Small intestine (tissue), 16 donors: Measurements from ENCODE around the gene SOX6. TPM values are rescaled to one million over a fixed set of nuclear protein-coding genes. Genes with fewer than 3 reads are reported as not detected.

ENCODE experiments used
- DNase-seq, 2 donors: peaks; one replicate each; pipeline versions ENCODE4 v3.0.0 to v3.0.0-alpha.2; 2013
- FAIRE-seq: peaks from 2 replicates; lab custom pipeline; 2012; peaks lifted over from hg19 to GRCh38; lab: Jason Lieb, UNC
- H3K27ac ChIP-seq, 3 donors: one replicate each; pipeline ENCODE4 v1.5.1; 2013; ENCODE audit warnings: low read length in 2 of 3, mild to moderate bottlenecking in 2 of 3, control low read depth in 1 of 3, inconsistent platforms in 1 of 3, low read depth in 1 of 3, moderate library complexity in 1 of 3
- H3K27me3 ChIP-seq, 3 donors: one replicate each; pipeline ENCODE4 v1.6.1; 2013; ENCODE audit warnings: low read length in 3 of 3, inconsistent platforms in 1 of 3; ENCODE audit not compliant: control insufficient read depth in 3 of 3, insufficient read depth in 3 of 3
- H3K36me3 ChIP-seq, 3 donors: one replicate each; pipeline ENCODE4 v1.6.1; 2013; ENCODE audit warnings: low read length in 3 of 3, inconsistent platforms in 1 of 3, low read depth in 1 of 3, mild to moderate bottlenecking in 1 of 3, moderate library complexity in 1 of 3; ENCODE audit not compliant: control insufficient read depth in 3 of 3, insufficient read depth in 2 of 3
- H3K4me1 ChIP-seq, 3 donors: one replicate each; pipeline ENCODE4 v1.6.1; 2013; ENCODE audit warnings: low read length in 2 of 3, inconsistent platforms in 1 of 3, low read depth in 1 of 3, mild to moderate bottlenecking in 1 of 3, moderate library complexity in 1 of 3; ENCODE audit not compliant: control insufficient read depth in 3 of 3, insufficient read depth in 2 of 3
- H3K4me3 ChIP-seq, 3 donors: one replicate each; pipeline ENCODE4 v1.5.1; 2013; ENCODE audit warnings: low read length in 3 of 3, control low read depth in 1 of 3, inconsistent platforms in 1 of 3, low read depth in 1 of 3, mild to moderate bottlenecking in 1 of 3, moderate library complexity in 1 of 3
- H3K9me3 ChIP-seq, 2 donors: one replicate each; pipeline ENCODE4 v1.6.1; 2013; ENCODE audit warnings: low read depth in 1 of 2, low read length in 1 of 2; ENCODE audit not compliant: control insufficient read depth in 2 of 2, insufficient read depth in 1 of 2
- WGBS, 3 donors: extraction: QIAGEN DNeasy Blood & Tissue Kit; methylation state at CpG; one replicate each; pipeline ENCODE4 v1.1.7; 2013; 5-methylcytosine and 5-hydroxymethylcytosine counted together
- long read RNA-seq, 10 donors: transcript quantifications; one replicate each; lab custom pipeline, GENCODE V29; 2026
- polyA plus RNA-seq, 4 donors: library from polyadenylated mRNA; stranded (reverse) in 3 of 4; unstranded in 1 of 4; fragments of 200-250 nt in 3 of 4; fragments of 120-200 nt in 1 of 4; gene quantifications; one replicate each; pipeline versions ENCODE4 v1.2.1 to v1.2.3, GENCODE V29; 2013
- donor health status: healthy with polysubstance abuse.
- donor health status: control.
- donor health status: control.
- donor health status: Bipolar disorder and iron deficiency.
- donor health status: healthy.

The SOX6 gene
- 10 to 100 TPM in 2 of 4 donors, 1 to 10 TPM in 2; 4.6 to 52.4 (median 7.7) TPM for polyA plus RNA-seq
- long read RNA-seq, donor 1, partial matches to known transcripts = 0 of 2 reads
- long read RNA-seq, donor 1, other reads (novel, unspliced or antisense) = 0 of 2 reads
- long read RNA-seq, donor 2, partial matches to known transcripts = 0 of 1 reads
- long read RNA-seq, donor 2, other reads (novel, unspliced or antisense) = 0 of 1 reads
- long read RNA-seq, donor 3, partial matches to known transcripts = 88 of 190 reads
- long read RNA-seq, donor 3, other reads (novel, unspliced or antisense) = 102 of 190 reads
- long read RNA-seq, donor 4 = 0 reads
- long read RNA-seq, donor 5 = 0 reads
- long read RNA-seq, donor 6 = 0 reads
- long read RNA-seq, donor 7 = 0 reads
- long read RNA-seq, donor 8 = 0 reads
- long read RNA-seq, donor 9 = 0 reads
- long read RNA-seq, donor 10, partial matches to known transcripts = 203 of 448 reads
- long read RNA-seq, donor 10, other reads (novel, unspliced or antisense) = 244 of 448 reads

DNA sequence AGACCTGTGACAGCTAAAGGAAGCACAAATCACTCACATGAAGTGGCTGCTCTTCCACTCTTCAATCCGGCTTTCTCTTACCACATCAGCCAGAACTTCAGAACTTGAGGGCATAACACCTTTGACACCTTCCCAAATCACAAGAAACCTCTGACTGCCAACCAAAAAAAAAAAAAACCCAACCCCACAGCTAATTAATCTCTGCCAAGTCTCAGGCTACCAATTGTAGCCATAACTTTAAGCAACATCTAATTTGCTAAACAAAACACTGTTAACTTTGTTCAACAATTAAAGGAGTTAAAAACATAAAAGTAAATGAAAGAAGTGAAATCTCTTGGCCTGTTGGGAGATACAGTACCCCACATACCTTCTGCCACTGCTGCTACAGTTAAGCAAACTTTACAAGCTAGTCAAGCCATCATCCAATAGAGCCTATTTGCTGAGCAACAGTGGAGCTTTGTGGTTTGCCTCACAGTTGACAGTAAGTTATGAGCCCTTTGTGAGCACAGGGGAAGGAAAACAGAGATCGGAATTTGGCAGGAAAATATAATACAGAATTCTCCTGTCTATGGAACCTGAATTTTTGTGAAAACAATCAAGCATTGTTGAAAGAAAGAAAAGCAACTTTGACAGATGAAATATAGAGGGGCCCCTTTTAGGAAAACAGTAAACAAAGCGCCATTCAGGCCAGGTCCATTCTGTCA is at the start of gene SOX6:
Gene SOX6, minus strand, starts transcription at position 490 of the 704 bp plus-strand sequence. CDS start 15,298 bp downstream, outside the sequence.
- H3K27me3 ChIP-seq = no peaks in the 10 kb centered on the region
- no peak within 1 kb of the TSS for H3K27ac ChIP-seq
- no peaks in the 10 kb centered on the region for H3K9me3 ChIP-seq
- FAIRE-seq (no peak), DNase-seq (no peak)
- peaks cover 0 to 17% (median 0%) of the 10 kb centered on the region in 3 donors for H3K4me1 ChIP-seq
- WGBS, 3 donors = 58 to 86% (median 74%) methylated on average over 3 of the region's 3 CpGs
- H3K36me3 ChIP-seq = no peaks in the 10 kb centered on the region
- no peak within 1 kb of the TSS for H3K4me3 ChIP-seq

DNA sequence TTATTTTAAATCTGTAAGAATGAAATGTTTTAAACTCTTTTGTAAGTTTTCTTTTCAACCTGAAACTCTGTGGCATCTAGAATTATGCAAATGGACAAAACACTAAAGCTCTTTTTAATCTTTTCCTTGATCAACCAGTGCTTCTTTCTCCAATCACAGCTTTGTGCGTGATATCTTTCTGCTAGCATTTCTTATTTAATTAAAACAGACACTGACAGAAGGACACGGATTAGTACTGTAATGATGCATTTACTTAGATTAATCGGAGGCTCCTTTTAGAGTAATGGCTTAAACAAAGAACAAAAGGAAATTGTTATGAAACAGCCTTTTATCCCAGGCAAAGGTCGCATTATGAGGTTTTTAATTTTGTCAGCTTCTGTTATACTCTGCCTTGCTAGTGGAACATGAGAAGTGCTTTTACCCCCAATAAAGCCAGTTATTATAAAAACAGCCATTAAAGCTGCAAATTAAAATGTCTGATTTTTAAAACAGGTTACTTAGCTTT is 48.5 kb upstream of the SOX6 start:
- DNase-seq (peak; percentile 4 to 30), FAIRE-seq (no peak)
- H3K36me3 ChIP-seq = no peaks in the 10 kb centered on the region
- 15 to 51% (median 35%) methylated on average over 4 of the region's 4 CpGs for WGBS, 3 donors
- no peaks in the 10 kb centered on the region for H3K27me3 ChIP-seq
- H3K9me3 ChIP-seq = no peaks in the 10 kb centered on the region
- H3K4me1 ChIP-seq = peaks cover 0 to 19% (median 0%) of the 10 kb centered on the region in 3 donors
- H3K27ac ChIP-seq = no peak overlapping the region
- no peak overlapping the region for H3K4me3 ChIP-seq

DNA sequence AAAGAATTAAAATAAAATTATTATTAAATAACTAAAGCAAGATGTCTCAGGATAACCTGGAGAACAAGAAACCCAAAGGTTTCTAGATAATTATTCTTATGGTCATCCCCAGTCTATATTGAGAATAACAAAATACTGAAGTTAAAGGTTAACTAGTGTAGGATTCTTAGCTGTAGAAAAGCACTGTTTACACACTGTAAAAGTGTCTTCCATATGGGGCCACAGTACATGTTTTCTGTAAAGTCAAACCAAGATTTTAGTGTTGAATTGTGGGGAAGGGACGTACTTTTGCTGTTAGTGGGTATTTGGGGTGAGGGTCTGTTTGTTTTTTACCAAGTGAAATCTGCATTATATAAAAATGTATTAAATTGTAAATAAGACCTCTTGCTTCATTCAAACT is 47.5 kb upstream of the SOX6 start:
- no peaks in the 10 kb centered on the region for H3K27me3 ChIP-seq
- no peak overlapping the region for H3K4me3 ChIP-seq
- H3K36me3 ChIP-seq = no peaks in the 10 kb centered on the region
- FAIRE-seq (peak; percentile 26), DNase-seq (peak in 1 of 2 donors; percentile 29)
- H3K4me1 ChIP-seq = peaks cover 0 to 19% (median 0%) of the 10 kb centered on the region in 3 donors
- H3K27ac ChIP-seq = peak overlapping the region in 1 of 3 donors; percentile 25
- WGBS, 3 donors = 18 to 71% (median 38%) methylated on average over 1 of the region's 1 CpG
- no peaks in the 10 kb centered on the region for H3K9me3 ChIP-seq

DNA sequence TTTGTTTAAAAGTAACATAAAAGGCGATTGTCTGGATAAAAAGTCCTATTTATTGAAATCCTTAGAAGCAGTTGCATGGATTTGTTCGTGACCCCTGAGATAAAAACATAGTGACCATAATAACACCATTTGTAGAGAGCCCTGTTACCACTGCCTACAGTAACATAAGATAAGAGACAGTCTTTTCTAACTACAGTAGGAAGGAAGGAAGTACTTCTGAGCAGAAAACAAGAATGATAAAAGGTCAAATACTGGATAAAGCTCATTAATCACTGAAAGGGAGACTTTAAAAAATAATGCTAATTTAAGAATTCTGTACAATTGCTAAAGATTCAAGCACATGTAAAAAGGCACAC is 47.1 kb upstream of the SOX6 start:
- H3K27me3 ChIP-seq = no peaks in the 10 kb centered on the region
- 46 to 50% (median 46%) methylated on average over 2 of the region's 2 CpGs for WGBS, 3 donors
- H3K4me1 ChIP-seq = peaks cover 0 to 19% (median 0%) of the 10 kb centered on the region in 3 donors
- FAIRE-seq = no peak
- H3K27ac ChIP-seq = no peak overlapping the region
- DNase-seq = no peak
- no peaks in the 10 kb centered on the region for H3K36me3 ChIP-seq
- no peak overlapping the region for H3K4me3 ChIP-seq
- H3K9me3 ChIP-seq = no peaks in the 10 kb centered on the region

DNA sequence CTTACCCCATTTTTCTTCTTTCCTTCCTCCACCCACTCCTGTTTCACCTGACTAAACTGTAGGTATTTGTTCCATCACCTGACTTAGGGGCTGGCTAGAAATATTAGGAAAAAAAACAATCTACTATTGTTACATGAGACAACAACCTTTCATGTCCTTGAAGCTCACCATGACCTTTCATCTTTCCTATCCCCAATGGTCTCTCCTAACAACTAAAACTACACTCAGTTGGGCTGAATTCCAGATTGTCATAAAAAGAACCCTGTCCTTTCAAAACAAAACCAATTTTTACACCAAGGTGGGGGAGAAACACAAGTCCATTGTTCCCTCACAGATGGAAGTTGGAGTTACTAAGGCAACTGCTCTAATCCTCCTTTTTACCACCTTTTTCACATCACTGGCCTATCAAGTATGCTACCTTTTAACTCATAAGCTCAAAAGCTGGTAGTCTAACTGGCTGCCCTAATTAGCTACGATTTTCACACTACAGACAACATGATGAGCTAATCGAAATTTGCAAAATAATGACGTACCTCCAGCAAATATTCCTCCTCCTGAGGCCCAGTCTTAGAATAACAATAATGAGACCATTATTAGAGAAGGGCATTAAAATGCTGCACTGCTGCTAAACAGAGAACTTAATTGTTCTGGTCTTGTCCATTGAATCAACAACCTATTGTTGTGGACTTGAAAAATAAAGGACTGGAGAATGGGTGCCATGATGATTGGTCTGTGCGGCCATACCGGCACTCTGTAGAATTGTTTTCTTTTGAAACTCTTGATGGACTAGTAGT is 46.5 kb upstream of the SOX6 start:
- no peaks in the 10 kb centered on the region for H3K27me3 ChIP-seq
- H3K4me3 ChIP-seq = no peak overlapping the region
- H3K27ac ChIP-seq = no peak overlapping the region
- H3K4me1 ChIP-seq = peaks cover 0 to 24% (median 2%) of the 10 kb centered on the region in 3 donors
- H3K36me3 ChIP-seq = no peaks in the 10 kb centered on the region
- FAIRE-seq (no peak), DNase-seq (no peak)
- H3K9me3 ChIP-seq = no peaks in the 10 kb centered on the region
- WGBS, 3 donors = 77 to 90% (median 88%) methylated on average over 5 of the region's 5 CpGs

DNA sequence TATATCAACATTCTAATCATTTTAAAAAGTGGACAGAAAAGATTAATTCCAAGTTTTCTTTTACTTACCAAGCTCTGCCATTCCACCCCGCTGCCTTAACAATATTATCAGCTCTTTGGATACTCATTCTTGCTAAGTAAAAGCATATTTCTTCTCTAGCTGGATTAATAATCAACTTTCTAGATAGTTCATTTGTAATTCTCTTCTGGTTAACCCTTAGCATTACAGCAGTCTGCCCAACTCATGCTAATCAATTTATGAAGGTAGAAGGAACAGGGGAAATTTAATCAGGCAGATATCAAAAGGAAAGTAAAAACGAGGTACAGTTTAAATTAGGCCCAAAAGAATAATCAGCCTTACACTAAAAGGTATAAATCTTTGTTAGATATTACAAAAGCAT is 41.0 kb upstream of the SOX6 start:
- DNase-seq (peak in 1 of 2 donors; percentile 56), FAIRE-seq (no peak)
- no peaks in the 10 kb centered on the region for H3K36me3 ChIP-seq
- peak overlapping the region in 2 of 3 donors; percentile 22 to 26 for H3K4me3 ChIP-seq
- no peaks in the 10 kb centered on the region for H3K9me3 ChIP-seq
- H3K27ac ChIP-seq = peak overlapping the region in 1 of 3 donors; percentile 61
- no peaks in the 10 kb centered on the region for H3K27me3 ChIP-seq
- 14 to 45% (median 15%) methylated on average over 2 of the region's 2 CpGs for WGBS, 3 donors
- H3K4me1 ChIP-seq = peaks cover 3 to 23% (median 7%) of the 10 kb centered on the region in 3 donors

DNA sequence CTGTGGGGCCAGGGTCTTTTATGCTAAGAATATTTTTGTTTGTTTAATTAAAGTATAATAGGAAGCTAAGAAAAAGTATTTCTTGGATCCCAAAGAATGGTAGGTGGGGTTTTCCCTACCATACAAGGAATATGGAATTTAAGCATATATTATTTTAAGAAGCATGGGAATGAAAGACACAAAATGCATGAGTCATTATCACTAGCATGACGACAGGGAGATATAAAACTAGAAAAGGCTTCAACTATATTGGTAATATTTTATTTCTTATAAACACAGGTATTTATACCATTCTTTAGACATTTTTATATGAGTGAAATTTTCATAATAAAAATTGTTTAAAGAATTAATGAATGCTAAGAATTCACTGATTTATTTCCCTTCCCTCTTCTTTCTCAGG is 39.3 kb upstream of the SOX6 start:
- Histone ChIP-seq H3K27ac (no peak overlapping the region), H3K36me3 (no peaks in the 10 kb centered on the region), H3K27me3 (no peaks in the 10 kb centered on the region), H3K9me3 (no peaks in the 10 kb centered on the region), H3K4me1 (peaks cover 3 to 23% (median 7%) of the 10 kb centered on the region in 3 donors), H3K4me3 (peak overlapping the region in 2 of 3 donors; percentile 22 to 36)
- WGBS, 3 donors = 10 to 34% (median 16%) methylated on average over 1 of the region's 1 CpG
- FAIRE-seq = no peak
- DNase-seq = peak in 1 of 2 donors; percentile 23
